GM21529 (cell line): ENCODE results near the gene RGS16.

Experiments used
- ATAC-seq: cut with Tn5 transposase; IDR thresholded peaks from one replicate; pipeline ENCODE4 v1.9.1; 2021; ENCODE audit not compliant: unreplicated experiment

The RGS16 gene

GRCh38 chr1:182610606-182611194 is 6.5 kb upstream of the RGS16 start:
- no peak for ATAC-seq

- ATAC-seq: no peak
Observed at GRCh38 chr1:182608845-182609610, 4.8 kb upstream of the RGS16 start.

GRCh38 chr1:182608236-182608635 is 4.0 kb upstream of the RGS16 start:
- ATAC-seq: no peak

DNA sequence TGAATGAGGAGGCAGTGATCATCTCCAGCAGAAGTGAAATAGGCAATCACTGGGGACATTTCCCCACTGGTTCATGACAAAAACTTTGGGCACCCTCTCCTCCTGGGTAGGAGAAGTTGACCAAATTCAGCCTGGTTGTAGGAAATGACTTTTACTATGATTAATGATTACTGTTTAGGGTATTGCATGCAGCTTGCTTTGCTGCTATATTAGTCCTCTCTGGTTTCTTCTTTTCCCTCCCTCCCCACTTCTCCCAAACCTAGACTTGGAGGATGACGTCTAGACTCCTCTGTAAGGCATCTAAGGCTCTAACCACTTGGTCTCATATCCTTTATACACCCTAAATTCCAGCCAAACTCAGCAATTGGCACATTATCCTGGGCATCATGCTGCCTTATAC is 3.4 kb upstream of the RGS16 start:
- no peak for ATAC-seq

DNA sequence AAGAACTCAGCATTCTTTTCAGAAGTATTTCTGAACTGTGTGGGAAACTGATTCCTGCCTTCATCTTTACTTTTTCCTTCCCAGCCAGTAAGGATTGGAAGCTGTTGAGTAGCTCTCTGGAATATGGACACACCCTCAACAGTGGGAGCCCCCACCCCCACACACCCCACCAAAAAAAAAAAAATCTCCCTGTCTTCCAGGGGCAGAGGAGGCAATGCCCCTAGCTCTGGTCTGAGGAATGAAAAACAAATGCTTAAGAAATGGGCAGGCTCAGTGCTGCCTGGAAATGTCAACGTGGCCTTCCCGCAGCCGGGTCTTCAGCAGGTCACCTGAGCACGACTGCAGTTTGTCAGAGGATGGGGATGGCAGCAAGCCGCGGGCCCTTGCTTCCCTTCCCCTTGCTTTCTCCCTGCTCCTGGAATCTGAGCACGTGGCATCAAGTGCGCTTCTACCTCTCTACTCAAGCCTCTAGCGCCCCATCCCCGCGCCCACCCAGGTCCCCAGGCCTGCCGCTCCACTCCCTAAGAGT is 479 bp downstream of the RGS16 start:
- peak; percentile 10 for ATAC-seq

DNA sequence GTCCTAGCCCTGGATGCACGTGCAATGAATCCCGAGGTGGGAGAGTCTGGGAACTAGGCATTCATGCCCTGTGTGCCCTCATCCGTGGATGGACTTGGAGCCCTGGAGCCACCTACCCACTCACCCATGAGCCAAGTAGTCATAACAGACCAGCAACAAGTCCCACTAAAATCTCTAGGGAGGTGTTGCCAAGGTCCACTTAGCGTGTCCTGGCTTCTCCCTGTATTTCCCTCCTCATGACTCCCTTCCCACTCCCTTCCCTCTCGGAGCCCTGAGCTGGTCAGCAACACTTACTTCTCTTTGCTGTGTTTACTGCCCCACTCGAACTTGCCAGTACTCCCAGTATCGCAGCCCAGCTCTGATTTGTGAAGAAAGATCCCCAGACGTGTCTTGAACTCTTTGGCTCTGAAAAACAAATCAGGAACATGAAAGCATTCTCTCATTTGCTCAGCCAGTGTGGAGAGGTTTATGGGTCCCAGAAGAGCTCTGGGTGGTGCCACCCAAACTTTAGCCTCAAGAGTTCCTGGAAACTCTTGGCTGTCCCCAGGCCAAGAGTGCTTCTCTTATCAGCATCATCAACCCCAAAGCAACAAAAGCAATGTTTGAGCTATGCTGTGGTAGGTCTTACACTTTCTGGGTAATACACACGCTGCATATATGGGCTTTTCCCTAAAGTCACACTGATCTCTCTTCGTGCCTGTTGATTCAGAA is 1.1 kb downstream of the RGS16 start:
- no peak for ATAC-seq

DNA sequence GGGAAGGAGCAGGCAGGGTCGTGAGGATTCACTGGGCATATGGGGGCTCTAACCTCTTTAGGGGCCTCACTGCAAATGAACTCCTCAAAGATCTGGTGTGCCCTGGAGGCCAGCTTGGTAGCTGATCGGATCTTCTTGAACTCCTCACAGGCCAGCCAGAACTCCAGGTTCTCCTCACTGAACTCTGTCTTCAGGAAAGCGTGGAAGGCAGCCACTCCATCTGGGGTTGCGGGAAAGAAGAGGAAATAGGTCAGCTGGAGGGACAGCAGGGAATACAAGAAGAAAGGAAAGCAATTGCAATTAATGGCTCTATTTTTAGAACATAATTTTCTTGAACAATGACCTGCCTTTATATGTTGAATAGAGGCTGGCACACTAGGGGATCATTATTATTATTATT is 2.3 kb downstream of the RGS16 start:
- ATAC-seq: no peak

DNA sequence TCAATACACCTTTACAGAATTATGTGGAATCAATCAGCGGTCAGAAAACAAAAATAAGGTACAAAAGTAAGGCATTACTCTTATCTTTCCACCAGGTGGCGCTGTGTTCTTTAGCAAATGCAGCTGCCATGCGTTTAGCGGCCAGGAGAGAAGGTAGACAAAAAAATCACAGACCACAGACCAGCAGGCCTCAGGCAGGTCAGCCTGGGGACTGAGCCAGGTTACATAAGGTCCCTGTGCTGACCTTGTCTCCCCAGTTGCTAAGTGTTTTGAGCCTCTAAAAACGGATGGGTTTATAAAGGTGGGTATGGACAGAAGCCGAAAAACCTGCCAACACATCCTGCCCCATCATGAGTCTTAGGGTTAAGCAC is 2.8 kb downstream of the RGS16 start:
- no peak for ATAC-seq

DNA sequence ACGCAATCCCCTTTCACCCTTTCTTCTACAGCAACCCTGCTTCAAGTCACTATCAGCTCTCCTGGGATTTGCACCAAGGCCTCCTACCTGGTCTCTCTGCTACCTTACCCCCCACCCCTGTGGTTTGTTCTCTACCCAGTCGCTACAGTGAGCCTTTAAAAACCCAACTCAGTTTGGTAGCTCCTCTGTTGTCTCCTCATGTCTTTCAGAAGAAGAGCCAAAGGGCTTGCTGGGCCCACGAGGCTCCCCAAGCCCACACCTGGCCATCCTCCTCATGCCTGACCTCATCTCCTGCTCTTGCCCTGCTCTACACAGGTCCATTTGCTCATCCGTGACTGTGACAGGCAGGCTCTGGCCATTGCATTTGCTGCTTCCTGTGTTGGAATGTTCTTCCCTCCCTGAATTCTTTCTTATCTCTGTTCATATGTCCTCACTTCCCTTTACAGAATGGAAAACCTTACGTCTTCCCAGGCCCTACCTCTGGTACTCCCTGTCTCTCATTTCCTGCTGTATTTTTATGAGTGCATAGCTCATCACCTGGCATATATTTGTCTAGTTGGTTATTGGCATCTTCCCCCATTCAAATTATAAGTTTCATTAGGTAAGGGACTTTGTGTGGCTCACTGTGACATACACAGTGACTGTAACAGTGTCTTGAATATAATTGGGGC is 3.3 kb downstream of the RGS16 start:
- no peak for ATAC-seq

DNA sequence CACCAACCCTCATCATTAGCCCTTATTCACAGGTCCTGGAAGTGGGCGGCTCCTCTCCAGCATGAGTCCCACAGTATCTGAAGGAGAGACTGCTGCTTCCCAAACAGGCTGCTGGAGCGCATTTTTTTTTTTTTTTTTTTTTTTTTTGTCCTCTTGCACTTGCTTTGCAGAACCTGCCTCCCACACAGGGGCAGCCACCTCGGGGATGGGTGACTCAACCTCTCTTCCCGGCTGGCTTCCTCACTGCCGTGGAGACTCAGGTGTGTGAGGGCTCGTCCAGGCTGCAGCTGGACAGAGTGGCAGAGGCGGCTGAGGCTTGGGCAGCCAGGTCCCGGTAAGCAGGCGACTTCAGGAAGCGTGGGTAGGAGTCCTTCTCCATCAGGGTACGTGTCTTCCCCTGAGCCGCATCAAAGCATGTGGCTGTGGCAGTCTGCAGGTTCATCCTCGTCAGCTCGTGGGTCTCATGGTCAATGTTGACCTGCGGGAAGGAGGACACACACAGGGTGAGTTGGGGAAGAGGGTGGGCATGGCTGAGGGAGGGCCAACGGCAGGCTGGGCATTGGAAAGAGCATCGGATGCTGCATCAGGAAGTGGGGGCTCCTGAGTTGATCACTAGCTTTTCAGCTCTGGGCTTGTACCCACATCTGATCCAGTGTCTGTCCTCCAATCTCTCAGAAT is 4.0 kb downstream of the RGS16 start:
- ATAC-seq: no peak

DNA sequence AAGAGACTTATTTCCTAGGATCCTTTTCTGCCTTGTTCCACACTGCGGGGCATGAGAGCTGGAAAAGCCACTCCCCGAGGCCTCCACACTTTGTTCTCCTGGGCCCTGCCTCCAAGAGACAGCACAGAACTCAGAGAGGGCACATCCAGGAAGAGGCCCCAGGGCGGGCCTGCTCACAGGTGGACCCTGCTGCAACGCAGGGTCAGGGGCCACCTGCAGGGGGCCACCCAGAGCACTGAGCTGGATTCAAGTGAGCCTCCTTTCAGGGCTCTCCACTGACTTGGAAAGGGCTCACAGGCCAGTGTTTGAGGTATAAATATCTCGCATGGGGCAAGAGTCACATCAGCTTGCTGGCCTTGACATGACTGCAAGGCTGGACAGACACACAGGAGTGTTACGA is 4.8 kb downstream of the RGS16 start:
- ATAC-seq: no peak

DNA sequence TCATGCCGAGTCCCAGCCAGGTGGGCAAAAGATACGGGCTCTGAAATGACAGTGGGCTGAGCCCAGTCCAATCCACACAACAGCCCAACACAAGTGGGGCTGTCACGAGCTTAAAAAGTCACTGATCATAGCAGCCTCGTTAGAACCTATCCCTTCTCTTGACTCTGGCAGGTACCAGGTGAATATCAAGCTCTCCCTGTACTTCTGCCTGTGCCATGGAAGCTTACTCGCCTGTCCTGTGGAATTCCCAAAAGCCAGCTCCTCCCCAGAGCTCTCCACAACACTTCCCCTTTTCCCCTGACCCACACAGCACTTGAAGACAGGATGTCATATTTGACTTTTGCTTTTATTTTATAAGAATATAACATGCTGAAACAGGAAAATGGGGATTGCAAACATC is 5.9 kb downstream of the RGS16 start:
- no peak for ATAC-seq

DNA sequence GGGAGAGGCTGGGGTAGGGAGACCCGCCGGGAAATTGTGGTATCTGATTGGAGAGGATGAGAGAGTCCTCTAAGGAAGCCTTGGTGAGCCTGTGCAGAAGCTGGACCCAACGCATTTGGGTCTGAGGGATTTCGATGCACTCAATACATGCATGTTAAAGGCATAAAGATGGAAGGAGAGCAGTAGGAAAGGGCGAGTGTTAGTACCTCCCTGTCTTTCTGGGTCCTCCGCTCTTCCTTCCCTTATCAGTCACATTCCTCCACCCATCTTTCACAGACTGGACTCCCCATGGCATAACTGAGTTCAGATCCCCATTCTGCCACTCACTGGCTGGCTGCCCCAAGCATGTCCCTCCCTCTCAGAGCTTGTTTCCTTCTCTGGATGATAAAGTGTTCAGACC is 7.3 kb downstream of the RGS16 start:
- no peak for ATAC-seq

DNA sequence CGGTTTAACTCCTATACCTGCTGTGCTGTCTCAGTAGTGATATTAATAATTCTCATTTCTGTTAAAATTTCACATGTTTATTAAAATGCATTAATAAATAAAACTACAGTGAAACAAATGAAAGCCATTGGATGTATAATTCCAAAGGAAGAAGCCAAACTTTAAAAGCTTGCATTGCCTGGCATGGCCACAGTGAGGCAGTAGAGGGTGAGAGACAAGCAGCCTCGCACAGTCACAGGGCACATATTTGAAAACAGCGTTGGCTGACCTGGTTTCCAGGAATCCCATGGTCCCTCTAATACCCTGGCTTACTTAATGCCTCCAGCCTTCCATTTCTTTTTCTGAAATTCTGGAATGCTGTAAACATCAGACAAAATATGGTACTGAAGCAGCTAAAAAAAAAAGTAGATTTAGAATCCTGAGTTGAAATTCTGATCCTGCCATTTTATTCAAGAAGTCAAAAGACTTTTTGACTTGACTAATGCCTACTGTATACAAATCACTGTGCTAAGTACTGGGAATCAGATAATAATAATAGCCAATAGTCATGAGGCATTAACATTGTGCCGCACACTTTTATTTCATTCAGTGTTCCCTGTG is 8.4 kb downstream of the RGS16 start:
- ATAC-seq: no peak

- ATAC-seq: no peak
Observed at GRCh38 chr1:182589931-182590330, 14.3 kb downstream of the RGS16 start.

GRCh38 chr1:182589520-182589919 is 14.7 kb downstream of the RGS16 start:
- ATAC-seq: no peak

GRCh38 chr1:182588500-182589396 is 15.4 kb downstream of the RGS16 start, which contains the start of gene RNASEL:
TSS of gene RNASEL (minus strand) at chr1:182589256. CDS start at chr1:182586806, 2,450 bp downstream.
- ATAC-seq: peak; percentile 87

DNA sequence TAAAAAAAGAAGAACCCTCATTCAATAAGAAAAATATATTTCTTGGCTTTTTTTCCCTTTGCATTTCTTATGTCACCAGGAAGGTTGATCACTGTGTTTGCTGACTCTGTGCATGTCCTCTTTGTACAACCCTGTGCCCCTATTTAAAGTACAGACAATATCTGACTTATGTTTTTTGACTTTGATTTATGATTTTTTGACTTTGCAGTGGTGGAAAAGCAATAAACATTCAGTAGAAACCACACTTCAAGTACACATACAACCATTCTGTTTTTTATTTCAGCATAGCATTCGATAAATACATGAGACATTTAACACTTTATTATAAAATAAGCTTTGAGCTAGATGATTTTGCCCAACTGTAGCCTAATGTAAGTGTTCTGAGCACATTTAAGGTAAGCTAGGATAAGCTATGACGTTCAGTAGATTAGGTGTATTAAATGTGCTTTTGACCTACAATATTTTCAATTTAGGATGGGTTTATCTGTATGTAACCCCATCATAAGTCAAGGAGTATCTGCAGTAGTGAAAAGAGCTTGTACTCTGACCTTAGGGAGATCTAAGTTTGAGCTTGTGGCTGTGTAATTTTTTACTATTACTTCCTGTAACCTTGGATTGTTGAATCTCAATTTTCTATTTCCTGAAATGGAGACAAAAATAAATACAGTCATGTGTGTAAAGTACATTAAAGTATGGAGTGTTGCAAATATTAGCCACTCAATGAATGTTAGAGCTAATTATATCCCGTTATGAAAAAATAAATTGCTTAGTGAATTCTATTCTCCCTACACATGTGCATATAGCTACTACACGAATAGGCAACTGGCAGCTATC is 16.3 kb downstream of the RGS16 start:
- no peak for ATAC-seq

DNA sequence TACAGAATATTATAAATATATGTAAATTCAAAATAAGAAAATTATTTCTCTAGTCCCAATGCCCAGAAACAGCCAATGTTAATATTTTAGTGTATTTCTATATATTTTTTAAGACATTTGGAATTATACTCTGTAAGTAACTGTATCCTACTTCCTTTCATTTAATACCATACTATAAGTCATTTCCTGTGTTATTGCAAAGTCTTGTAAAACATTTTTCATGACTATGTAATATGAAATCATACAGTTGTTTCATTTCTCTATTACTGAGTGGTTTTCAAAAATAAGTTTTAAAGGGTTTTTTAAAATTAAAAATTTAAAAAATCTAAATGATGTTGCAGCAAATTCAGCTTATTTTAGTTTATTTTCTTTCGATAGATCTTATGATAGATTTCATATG is 17.1 kb downstream of the RGS16 start:
- ATAC-seq: no peak
